Measurements from ENCODE around the gene LDAH. TPM values are rescaled to one million over a fixed set of nuclear protein-coding genes. Genes with fewer than 3 reads are reported as not detected.

Gene LDAH
- polyA plus RNA-seq, 2 of the 4 experiments (the other 2 are of a cell fraction) = 29.6 to 42.4 TPM

DNA sequence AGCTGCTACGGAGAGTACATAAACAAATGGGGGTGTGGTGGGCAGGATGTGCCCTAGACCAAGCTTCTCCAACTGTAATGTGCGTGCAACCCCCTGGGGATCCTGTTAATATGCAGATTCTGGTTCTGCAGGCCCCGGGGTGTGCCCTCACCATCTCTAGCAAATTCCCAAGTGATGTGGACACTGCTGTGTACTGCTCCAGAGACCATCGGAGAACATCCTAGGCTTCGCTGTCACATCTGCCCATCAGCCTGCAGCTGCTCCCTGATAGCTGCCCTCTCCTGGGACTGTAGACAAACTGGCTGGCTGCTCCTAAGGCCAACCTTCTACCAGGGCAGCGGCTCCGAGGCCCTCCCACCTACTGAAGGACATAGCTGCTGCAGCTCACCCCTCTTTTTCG is 175.2 kb downstream of the LDAH start:
- Histone ChIP-seq H3K4me1 (peaks cover 12% of the 10 kb centered on the region; the same call in 2 of the 3 replicates), H3K4me2 (no peak overlapping the region), H3K4me3 (no peak overlapping the region), H3K27ac (no peak overlapping the region), H3K9me3 (no peaks in the 10 kb centered on the region)
- no peak for ATAC-seq
- ChIA-PET POLR2A (interaction anchor here (7.0 kb wide), 1 partner anchor 200 kb away, joined by 73 read pairs; the partner anchor contains the start of gene RHOB), CTCF (interaction anchor here (0.6 to 12.0 kb wide), 15 partner anchors 15 to 1324 kb away, joined by 3 to 195 read pairs (median 7); partner anchors contain the start of gene GDF7)
- WGBS (ENCODE audit: missing lambda C conversion rate) = 84% methylated on average over 8 of the region's 8 CpGs
- no peak for FAIRE-seq
- TF ChIP-seq CHD4 (IDR thresholded peaks at IDR 0.05; ENCODE audit: borderline replicate concordance) = no peak
- no peak for TF ChIP-seq MAZ (IDR thresholded peaks at IDR 0.05; ENCODE audit: borderline replicate concordance, low read depth, low read length)
- TF ChIP-seq, protein P1, sequence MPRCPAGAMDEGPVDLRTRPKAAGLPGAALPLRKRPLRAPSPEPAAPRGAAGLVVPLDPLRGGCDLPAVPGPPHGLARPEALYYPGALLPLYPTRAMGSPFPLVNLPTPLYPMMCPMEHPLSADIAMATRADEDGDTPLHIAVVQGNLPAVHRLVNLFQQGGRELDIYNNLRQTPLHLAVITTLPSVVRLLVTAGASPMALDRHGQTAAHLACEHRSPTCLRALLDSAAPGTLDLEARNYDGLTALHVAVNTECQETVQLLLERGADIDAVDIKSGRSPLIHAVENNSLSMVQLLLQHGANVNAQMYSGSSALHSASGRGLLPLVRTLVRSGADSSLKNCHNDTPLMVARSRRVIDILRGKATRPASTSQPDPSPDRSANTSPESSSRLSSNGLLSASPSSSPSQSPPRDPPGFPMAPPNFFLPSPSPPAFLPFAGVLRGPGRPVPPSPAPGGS (IDR thresholded peaks at IDR 0.05) = no peak
- TF ChIP-seq, protein P2, sequence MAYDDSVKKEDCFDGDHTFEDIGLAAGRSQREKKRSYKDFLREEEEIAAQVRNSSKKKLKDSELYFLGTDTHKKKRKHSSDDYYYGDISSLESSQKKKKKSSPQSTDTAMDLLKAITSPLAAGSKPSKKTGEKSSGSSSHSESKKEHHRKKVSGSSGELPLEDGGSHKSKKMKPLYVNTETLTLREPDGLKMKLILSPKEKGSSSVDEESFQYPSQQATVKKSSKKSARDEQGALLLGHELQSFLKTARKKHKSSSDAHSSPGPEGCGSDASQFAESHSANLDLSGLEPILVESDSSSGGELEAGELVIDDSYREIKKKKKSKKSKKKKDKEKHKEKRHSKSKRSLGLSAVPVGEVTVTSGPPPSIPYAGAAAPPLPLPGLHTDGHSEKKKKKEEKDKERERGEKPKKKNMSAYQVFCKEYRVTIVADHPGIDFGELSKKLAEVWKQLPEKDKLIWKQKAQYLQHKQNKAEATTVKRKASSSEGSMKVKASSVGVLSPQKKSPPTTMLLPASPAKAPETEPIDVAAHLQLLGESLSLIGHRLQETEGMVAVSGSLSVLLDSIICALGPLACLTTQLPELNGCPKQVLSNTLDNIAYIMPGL (CRISPR knock-in tag; IDR thresholded peaks at IDR 0.05; ENCODE audit: borderline replicate concordance) = no peak
- no peak for TF ChIP-seq MYC (IDR thresholded peaks at IDR 0.05; ENCODE audit: borderline replicate concordance, low read length)
- TF ChIP-seq ESRRA (IDR thresholded peaks at IDR 0.05; ENCODE audit: borderline replicate concordance, low read length) = no peak
- TF ChIP-seq, protein P3, sequence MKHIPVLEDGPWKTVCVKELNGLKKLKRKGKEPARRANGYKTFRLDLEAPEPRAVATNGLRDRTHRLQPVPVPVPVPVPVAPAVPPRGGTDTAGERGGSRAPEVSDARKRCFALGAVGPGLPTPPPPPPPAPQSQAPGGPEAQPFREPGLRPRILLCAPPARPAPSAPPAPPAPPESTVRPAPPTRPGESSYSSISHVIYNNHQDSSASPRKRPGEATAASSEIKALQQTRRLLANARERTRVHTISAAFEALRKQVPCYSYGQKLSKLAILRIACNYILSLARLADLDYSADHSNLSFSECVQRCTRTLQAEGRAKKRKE (CRISPR knock-in tag; IDR thresholded peaks at IDR 0.05; ENCODE audit: low read depth) = no peak
- TF ChIP-seq ZFP36 (IDR thresholded peaks at IDR 0.05; ENCODE audit: borderline replicate concordance, partially characterized antibody) = no peak
- TF ChIP-seq, protein P4, sequence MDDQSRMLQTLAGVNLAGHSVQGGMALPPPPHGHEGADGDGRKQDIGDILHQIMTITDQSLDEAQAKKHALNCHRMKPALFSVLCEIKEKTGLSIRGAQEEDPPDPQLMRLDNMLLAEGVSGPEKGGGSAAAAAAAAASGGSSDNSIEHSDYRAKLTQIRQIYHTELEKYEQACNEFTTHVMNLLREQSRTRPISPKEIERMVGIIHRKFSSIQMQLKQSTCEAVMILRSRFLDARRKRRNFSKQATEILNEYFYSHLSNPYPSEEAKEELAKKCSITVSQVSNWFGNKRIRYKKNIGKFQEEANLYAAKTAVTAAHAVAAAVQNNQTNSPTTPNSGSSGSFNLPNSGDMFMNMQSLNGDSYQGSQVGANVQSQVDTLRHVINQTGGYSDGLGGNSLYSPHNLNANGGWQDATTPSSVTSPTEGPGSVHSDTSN (IDR thresholded peaks at IDR 0.05) = no peak
- no peak for TF ChIP-seq EHMT2 (IDR thresholded peaks at IDR 0.05; ENCODE audit: low read depth)
- no peak for TF ChIP-seq FOSL2 (IDR thresholded peaks at IDR 0.05)
- TF ChIP-seq FOSL2 (CRISPR knock-in tag; IDR thresholded peaks at IDR 0.05) = no peak
- no peak for TF ChIP-seq NPAS2 (CRISPR knock-in tag; IDR thresholded peaks at IDR 0.05; ENCODE audit: borderline replicate concordance)
- TF ChIP-seq KDM5A (IDR thresholded peaks at IDR 0.05) = no peak
- no peak for TF ChIP-seq CBX8 (IDR thresholded peaks at IDR 0.05)
- TF ChIP-seq BHLHE40 (IDR thresholded peaks at IDR 0.05; ENCODE audit: low read depth, low read length) = no peak
- no peak for TF ChIP-seq RARB (CRISPR knock-in tag; IDR thresholded peaks at IDR 0.05)
- TF ChIP-seq PHF8 (IDR thresholded peaks at IDR 0.05; ENCODE audit: borderline replicate concordance, low read depth) = no peak
- TF ChIP-seq, protein P5, sequence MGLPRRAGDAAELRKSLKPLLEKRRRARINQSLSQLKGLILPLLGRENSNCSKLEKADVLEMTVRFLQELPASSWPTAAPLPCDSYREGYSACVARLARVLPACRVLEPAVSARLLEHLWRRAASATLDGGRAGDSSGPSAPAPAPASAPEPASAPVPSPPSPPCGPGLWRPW (IDR thresholded peaks at IDR 0.05) = no peak
- DNase-seq (ENCODE audit: low read depth in 1 of 2, low spot score in 1 of 2) = no peak

DNA sequence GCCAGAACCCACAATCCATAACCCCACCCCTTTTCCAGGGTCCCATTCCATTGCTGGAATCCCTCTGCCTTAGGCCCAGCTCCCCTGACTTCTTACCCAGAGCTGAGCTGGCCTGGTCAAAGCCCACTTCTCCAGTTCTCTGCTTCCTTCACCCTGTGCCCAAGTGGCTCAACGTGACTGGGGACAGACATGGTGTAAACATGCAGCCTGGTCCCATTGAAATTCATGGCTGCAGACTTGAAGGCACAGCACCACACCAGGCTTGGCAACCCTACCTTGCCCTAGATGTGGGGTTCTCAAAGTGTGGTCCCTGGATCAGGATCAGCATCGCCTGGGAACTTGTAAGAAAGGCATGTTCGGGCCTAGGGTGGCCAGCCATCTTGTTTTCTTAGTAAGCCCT is 175.7 kb downstream of the LDAH start:
- ChIA-PET CTCF (interaction anchor here (0.6 to 12.0 kb wide), 11 partner anchors 10 to 1325 kb away, joined by 3 to 195 read pairs (median 4); partner anchors contain the start of gene GDF7), POLR2A (interaction anchor here (7.0 kb wide), 1 partner anchor 200 kb away, joined by 73 read pairs; the partner anchor contains the start of gene RHOB)
- 88% methylated on average over 3 of the region's 3 CpGs for WGBS (ENCODE audit: missing lambda C conversion rate)
- DNase-seq (ENCODE audit: low read depth in 1 of 2, low spot score in 1 of 2) (no peak), FAIRE-seq (no peak), ATAC-seq (no peak)
- Histone ChIP-seq H3K4me1 (peaks cover 16% of the 10 kb centered on the region; the same call in 2 of the 3 replicates), H3K4me2 (no peak overlapping the region), H3K9me3 (no peaks in the 10 kb centered on the region), H3K4me3 (no peak overlapping the region), H3K27ac (no peak overlapping the region)
- no peak for TF ChIP-seq SREBF2 (IDR thresholded peaks at IDR 0.05)
- TF ChIP-seq KDM5A (IDR thresholded peaks at IDR 0.05) = no peak
- TF ChIP-seq, protein P6, sequence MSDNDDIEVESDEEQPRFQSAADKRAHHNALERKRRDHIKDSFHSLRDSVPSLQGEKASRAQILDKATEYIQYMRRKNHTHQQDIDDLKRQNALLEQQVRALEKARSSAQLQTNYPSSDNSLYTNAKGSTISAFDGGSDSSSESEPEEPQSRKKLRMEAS (IDR thresholded peaks at IDR 0.05) = no peak
- no peak for TF ChIP-seq GATA3 (IDR thresholded peaks at IDR 0.05; ENCODE audit: borderline replicate concordance)
- TF ChIP-seq HOXA7 (CRISPR knock-in tag; IDR thresholded peaks at IDR 0.05) = no peak
- TF ChIP-seq ZSCAN20 (CRISPR knock-in tag; IDR thresholded peaks at IDR 0.05) = no peak
- TF ChIP-seq FOSB (CRISPR knock-in tag; IDR thresholded peaks at IDR 0.05) = no peak
- TF ChIP-seq, protein P7, sequence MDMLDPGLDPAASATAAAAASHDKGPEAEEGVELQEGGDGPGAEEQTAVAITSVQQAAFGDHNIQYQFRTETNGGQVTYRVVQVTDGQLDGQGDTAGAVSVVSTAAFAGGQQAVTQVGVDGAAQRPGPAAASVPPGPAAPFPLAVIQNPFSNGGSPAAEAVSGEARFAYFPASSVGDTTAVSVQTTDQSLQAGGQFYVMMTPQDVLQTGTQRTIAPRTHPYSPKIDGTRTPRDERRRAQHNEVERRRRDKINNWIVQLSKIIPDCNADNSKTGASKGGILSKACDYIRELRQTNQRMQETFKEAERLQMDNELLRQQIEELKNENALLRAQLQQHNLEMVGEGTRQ (IDR thresholded peaks at IDR 0.05) = no peak
- TF ChIP-seq, protein P8, sequence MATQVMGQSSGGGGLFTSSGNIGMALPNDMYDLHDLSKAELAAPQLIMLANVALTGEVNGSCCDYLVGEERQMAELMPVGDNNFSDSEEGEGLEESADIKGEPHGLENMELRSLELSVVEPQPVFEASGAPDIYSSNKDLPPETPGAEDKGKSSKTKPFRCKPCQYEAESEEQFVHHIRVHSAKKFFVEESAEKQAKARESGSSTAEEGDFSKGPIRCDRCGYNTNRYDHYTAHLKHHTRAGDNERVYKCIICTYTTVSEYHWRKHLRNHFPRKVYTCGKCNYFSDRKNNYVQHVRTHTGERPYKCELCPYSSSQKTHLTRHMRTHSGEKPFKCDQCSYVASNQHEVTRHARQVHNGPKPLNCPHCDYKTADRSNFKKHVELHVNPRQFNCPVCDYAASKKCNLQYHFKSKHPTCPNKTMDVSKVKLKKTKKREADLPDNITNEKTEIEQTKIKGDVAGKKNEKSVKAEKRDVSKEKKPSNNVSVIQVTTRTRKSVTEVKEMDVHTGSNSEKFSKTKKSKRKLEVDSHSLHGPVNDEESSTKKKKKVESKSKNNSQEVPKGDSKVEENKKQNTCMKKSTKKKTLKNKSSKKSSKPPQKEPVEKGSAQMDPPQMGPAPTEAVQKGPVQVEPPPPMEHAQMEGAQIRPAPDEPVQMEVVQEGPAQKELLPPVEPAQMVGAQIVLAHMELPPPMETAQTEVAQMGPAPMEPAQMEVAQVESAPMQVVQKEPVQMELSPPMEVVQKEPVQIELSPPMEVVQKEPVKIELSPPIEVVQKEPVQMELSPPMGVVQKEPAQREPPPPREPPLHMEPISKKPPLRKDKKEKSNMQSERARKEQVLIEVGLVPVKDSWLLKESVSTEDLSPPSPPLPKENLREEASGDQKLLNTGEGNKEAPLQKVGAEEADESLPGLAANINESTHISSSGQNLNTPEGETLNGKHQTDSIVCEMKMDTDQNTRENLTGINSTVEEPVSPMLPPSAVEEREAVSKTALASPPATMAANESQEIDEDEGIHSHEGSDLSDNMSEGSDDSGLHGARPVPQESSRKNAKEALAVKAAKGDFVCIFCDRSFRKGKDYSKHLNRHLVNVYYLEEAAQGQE (IDR thresholded peaks at IDR 0.05) = no peak

All from A549 (cell line).